Keratinocyte (primary cell): ENCODE data around the gene GNB1. TPM values are rescaled to one million over a fixed set of nuclear protein-coding genes. Genes with fewer than 3 reads are reported as not detected.

Source experiments
- DNase-seq: peaks from one replicate; pipeline ENCODE4 v3.0.0-alpha.2; 2011; ENCODE audit warnings: low read depth, missing footprints, low spot score
- FAIRE-seq: peaks from 2 replicates; lab custom pipeline; 2011; peaks lifted over from hg19 to GRCh38; lab: Jason Lieb, UNC
- H2AFZ ChIP-seq: 2 replicates; pipeline ENCODE4 v1.6.0; 2012; ENCODE audit warnings: low read length, control low read depth, inconsistent platforms; ENCODE audit not compliant: control insufficient read depth
- H3K27ac ChIP-seq: 2 replicates; pipeline ENCODE4 v1.5.1; 2011; ENCODE audit warnings: low read length; ENCODE audit not compliant: control insufficient read depth, insufficient read depth
- H3K27me3 ChIP-seq: 3 replicates; pipeline ENCODE4 v1.6.0; 2011; ENCODE audit warnings: low read length; ENCODE audit not compliant: control insufficient read depth, insufficient read depth; ENCODE audit errors: extremely low read depth
- H3K36me3 ChIP-seq, 2 experiments: 2 replicates in 1 of 2; 3 replicates in 1 of 2; pipeline ENCODE4 v1.5.1; 2011; ENCODE audit warnings: low read length in 2 of 2, mild to moderate bottlenecking in 1 of 2; ENCODE audit not compliant: control insufficient read depth in 2 of 2, insufficient read depth in 2 of 2; ENCODE audit errors: extremely low read depth in 1 of 2
- H3K4me1 ChIP-seq: 3 replicates; pipeline ENCODE4 v1.5.1; 2011; ENCODE audit warnings: low read length; ENCODE audit not compliant: control insufficient read depth, insufficient read depth; ENCODE audit errors: extremely low read depth
- H3K4me2 ChIP-seq: 3 replicates; pipeline ENCODE4 v1.6.0; 2011; ENCODE audit warnings: low read depth, low read length; ENCODE audit not compliant: control insufficient read depth, insufficient read depth; ENCODE audit errors: extremely low read depth
- H3K4me3 ChIP-seq, 3 experiments: fragments of 200-600 bp in 1 of 3; sonication (generic) in 1 of 3; 2 replicates in 2 of 3; 3 replicates in 1 of 3; pipeline ENCODE4 v1.5.1; 2011 to 2016; ENCODE audit warnings: low read length in 3 of 3, mild to moderate bottlenecking in 3 of 3, control low read depth in 2 of 3, inconsistent platforms in 1 of 3, low read depth in 1 of 3, mixed read lengths in 1 of 3, mixed run types in 1 of 3, moderate library complexity in 1 of 3; ENCODE audit not compliant: control insufficient read depth in 2 of 3, insufficient read depth in 2 of 3; ENCODE audit errors: extremely low read depth in 1 of 3
- H3K79me2 ChIP-seq: 2 replicates; pipeline ENCODE4 v1.6.0; 2012; ENCODE audit warnings: low read length; ENCODE audit not compliant: control insufficient read depth, insufficient read depth
- H3K9ac ChIP-seq: 3 replicates; pipeline ENCODE4 v1.6.0; 2011; ENCODE audit warnings: low read length; ENCODE audit not compliant: control insufficient read depth, insufficient read depth; ENCODE audit errors: extremely low read depth
- H3K9me1 ChIP-seq: 3 replicates; pipeline ENCODE4 v1.6.0; 2011; ENCODE audit warnings: low read length; ENCODE audit not compliant: control insufficient read depth, insufficient read depth; ENCODE audit errors: extremely low read depth
- H3K9me3 ChIP-seq: 2 replicates; pipeline ENCODE4 v1.5.1; 2012; ENCODE audit warnings: low read depth, low read length; ENCODE audit not compliant: control insufficient read depth
- H4K20me1 ChIP-seq: 3 replicates; pipeline ENCODE4 v1.6.0; 2011; ENCODE audit warnings: low read length; ENCODE audit not compliant: control insufficient read depth, insufficient read depth; ENCODE audit errors: extremely low read depth
- CTCF ChIP-seq, 3 experiments: IDR thresholded peaks in 1 of 3; conservative IDR thresholded peaks in 1 of 3; optimal IDR thresholded peaks in 1 of 3; 2 replicates in 2 of 3; 3 replicates in 1 of 3; pipeline versions ENCODE3 to v1.5.1; 2011; ENCODE audit warnings: low read length in 3 of 3, mild to moderate bottlenecking in 3 of 3, moderate library complexity in 2 of 3, control low read depth in 1 of 3, inconsistent platforms in 1 of 3; ENCODE audit not compliant: insufficient read depth in 2 of 3; ENCODE audit errors: extremely low read depth in 1 of 3
- EZH2 ChIP-seq: IDR thresholded peaks from one replicate; pipeline ENCODE4 v1.6.1; 2012; ENCODE audit warnings: inconsistent platforms, mild to moderate bottlenecking, low read length, moderate library complexity
- dilution Hi-C: fragments of 300-500 bp; cut with MboI; formaldehyde crosslinking; loops from one replicate; pipeline ENCODE4 v1.7.0; 2020; ENCODE audit warnings: low sequenced_read_pairs; ENCODE audit not compliant: extremely low pct_ligation_motif_present
- polyA plus RNA-seq, 5 experiments: library from polyadenylated mRNA; depleted of rRNA in 3 of 5; stranded (reverse) in 3 of 5; stranded (forward) in 1 of 5; unstranded in 1 of 5; fragments of >200 nt; gene quantifications; 1 replicate in 1 of 5; 2 replicates in 3 of 5; 3 replicates in 1 of 5; pipeline versions ENCODE4 v1.2.1 to v1.2.3, GENCODE V29; 2011 to 2012; ENCODE audit warnings: missing spikeins in 2 of 5, low read depth in 1 of 5, low replicate concordance in 1 of 5

The GNB1 gene
- polyA plus RNA-seq, 1 donor (not counting 4 experiments of a cell fraction or from before 2014, with no cell fraction given) = 364 TPM

- no peaks in the 10 kb centered on the region for H3K9me3 ChIP-seq
- no peak overlapping the region for H2AFZ ChIP-seq
- TF ChIP-seq CTCF (optimal IDR thresholded peaks at IDR 0.05 in 1 of 3, IDR thresholded peaks at IDR 0.05 in 1 of 3, conservative IDR thresholded peaks at IDR 0.05 in 1 of 3; ENCODE audit: extremely low read depth in 1 of 3, insufficient read depth in 2 of 3, low read length in 3 of 3) = no peak
- no peak for TF ChIP-seq EZH2
- no peak overlapping the region for H3K4me2 ChIP-seq
- H3K9me1 ChIP-seq = peaks cover 3% of the 10 kb centered on the region
- peaks cover 99% of the 10 kb centered on the region for H3K79me2 ChIP-seq
- dilution Hi-C loops = no loop called here
- DNase-seq (no peak), FAIRE-seq (no peak)
- no peak overlapping the region for H3K27ac ChIP-seq
- peaks cover 85% of the 10 kb centered on the region for H4K20me1 ChIP-seq
- H3K36me3 ChIP-seq = peaks cover 26 to 37% of the 10 kb centered on the region in 2 experiments
- no peak overlapping the region for H3K4me3 ChIP-seq
- H3K27me3 ChIP-seq = no peaks in the 10 kb centered on the region
- H3K9ac ChIP-seq = no peak overlapping the region
- no peaks in the 10 kb centered on the region for H3K4me1 ChIP-seq
These were observed 15.0 kb downstream of the GNB1 start for GRCh38 chr1:1875932-1876331.

- H3K36me3 ChIP-seq = peaks cover 25 to 33% of the 10 kb centered on the region in 2 experiments
- dilution Hi-C loops = no loop called here
- FAIRE-seq = no peak
These were observed 16.0 kb downstream of the GNB1 start for GRCh38 chr1:1874901-1875300.

More at GRCh38 chr1:1874901-1875300, 16.0 kb downstream of the GNB1 start:
- Histone ChIP-seq H3K9ac (no peak overlapping the region), H4K20me1 (peaks cover 83% of the 10 kb centered on the region), H3K9me1 (peaks cover 3% of the 10 kb centered on the region), H3K4me1 (no peaks in the 10 kb centered on the region), H3K4me3 (no peak overlapping the region), H3K4me2 (no peak overlapping the region), H3K79me2 (peaks cover 99% of the 10 kb centered on the region), H2AFZ (no peak overlapping the region), H3K27ac (no peak overlapping the region), H3K9me3 (no peaks in the 10 kb centered on the region), H3K27me3 (no peaks in the 10 kb centered on the region)
- TF ChIP-seq CTCF (optimal IDR thresholded peaks at IDR 0.05 in 1 of 3, IDR thresholded peaks at IDR 0.05 in 1 of 3, conservative IDR thresholded peaks at IDR 0.05 in 1 of 3; ENCODE audit: extremely low read depth in 1 of 3, insufficient read depth in 2 of 3, low read length in 3 of 3) (no peak), EZH2 (no peak)
- DNase-seq = no peak
